GM21381 (cell line): ENCODE results near the gene PLK1.
A peak's percentile ranks its signal among the peaks of the same experiment; 100 is the strongest.
"Not testable (repeated sequence)": the region's sequence is repeated elsewhere in the genome, so short reads cannot be mapped to it uniquely, and the experiment has no call there.

Source experiments
- ATAC-seq: cut with Tn5 transposase; IDR thresholded peaks from one replicate; pipeline ENCODE4 v1.9.1; 2021; ENCODE audit warnings: mild to moderate bottlenecking, moderate library complexity; ENCODE audit not compliant: unreplicated experiment

Gene PLK1

DNA sequence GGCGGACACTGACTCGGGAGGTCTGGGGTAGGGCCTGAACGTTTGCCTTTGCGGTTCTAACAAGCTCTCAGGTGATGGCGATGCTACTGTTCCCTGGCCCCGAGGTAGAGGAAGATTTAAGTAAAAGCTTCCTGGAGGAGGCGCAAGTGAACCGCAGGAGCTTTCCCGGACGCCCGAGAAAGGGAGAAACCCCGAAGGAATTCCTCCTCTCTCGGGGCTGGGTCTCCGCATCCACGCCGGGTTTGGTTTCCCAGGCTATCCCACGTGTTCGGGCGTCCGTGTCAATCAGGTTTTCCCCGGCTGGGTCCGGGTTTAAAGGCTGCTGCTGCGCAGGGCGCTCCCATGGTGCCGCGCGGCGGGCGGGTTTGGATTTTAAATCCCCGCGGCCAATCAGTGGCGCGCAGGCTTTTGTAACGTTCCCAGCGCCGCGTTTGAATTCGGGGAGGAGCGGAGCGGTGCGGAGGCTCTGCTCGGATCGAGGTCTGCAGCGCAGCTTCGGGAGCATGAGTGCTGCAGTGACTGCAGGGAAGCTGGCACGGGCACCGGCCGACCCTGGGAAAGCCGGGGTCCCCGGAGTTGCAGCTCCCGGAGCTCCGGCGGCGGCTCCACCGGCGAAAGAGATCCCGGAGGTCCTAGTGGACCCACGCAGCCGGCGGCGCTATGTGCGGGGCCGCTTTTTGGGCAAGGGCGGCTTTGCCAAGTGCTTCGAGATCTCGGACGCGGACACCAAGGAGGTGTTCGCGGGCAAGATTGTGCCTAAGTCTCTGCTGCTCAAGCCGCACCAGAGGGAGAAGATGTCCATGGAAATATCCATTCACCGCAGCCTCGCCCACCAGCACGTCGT lies at the start of gene PLK1:
Gene PLK1 (plus strand): TSS at position 460 of the 844 bp plus-strand sequence. CDS start 44 bp downstream, at position 504.
- ATAC-seq: peak; percentile 89

- ATAC-seq: no peak
Measured at GRCh38 chr16:23629516-23629915, 49.2 kb upstream of the PLK1 start.

DNA sequence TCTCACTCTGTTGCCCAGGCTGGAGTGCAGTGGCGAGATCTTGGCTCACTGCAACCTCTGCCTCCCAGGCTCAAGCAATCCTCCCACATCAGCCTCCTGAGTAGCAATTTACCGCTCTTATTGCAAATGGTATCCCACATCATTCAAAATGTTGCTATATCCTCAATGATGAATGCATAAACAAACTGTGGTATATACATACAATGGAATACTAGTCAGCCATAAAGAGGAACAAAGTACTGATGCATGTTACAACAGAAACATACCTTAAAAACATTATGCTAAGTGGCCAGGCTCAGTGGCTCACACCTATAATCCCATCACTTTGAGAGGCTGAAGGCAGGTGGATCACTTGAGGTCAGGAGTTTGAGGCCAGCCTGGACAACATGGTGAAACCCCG lies 46.8 kb upstream of the PLK1 start:
- not testable (repeated sequence) for ATAC-seq

- no peak for ATAC-seq
Measured at GRCh38 chr16:23634461-23635036, 44.1 kb upstream of the PLK1 start.

DNA sequence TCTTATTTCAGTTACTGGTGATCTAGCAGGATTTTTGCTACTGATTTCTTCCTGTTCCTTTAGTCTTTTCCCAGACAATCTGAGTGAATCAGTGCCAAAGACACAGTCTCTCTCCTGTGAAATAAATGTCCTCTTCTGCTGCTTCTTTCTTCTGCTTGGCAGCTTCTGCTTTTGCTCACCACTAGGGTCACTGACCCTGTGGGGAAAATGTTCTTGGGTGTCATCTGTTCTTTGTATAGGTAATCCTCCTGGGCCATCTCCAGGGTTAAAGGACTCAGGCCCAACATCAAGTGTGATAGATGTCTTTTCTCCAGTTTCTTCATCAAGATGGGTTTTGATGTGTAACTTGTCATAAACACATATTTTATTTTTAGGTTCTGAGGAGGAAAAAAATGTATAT lies 42.7 kb upstream of the PLK1 start:
- ATAC-seq: no peak

GRCh38 chr16:23640615-23640930 lies 38.1 kb upstream of the PLK1 start:
- ATAC-seq: no peak

GRCh38 chr16:23640931-23641765 lies 37.5 kb upstream of the PLK1 start, which contains the start of the genes DCTN5 and PALB2:
TSS of gene DCTN5 (plus strand) at chr16:23641466. CDS start at chr16:23641543, 77 bp downstream.
TSS of gene PALB2 (minus strand) at chr16:23641310. CDS start at chr16:23641157, 153 bp downstream.
- ATAC-seq: peak; percentile 93

GRCh38 chr16:23642246-23642774 lies 36.4 kb upstream of the PLK1 start:
- ATAC-seq: no peak

- ATAC-seq: no peak
Measured at GRCh38 chr16:23650674-23651416, 27.8 kb upstream of the PLK1 start.

DNA sequence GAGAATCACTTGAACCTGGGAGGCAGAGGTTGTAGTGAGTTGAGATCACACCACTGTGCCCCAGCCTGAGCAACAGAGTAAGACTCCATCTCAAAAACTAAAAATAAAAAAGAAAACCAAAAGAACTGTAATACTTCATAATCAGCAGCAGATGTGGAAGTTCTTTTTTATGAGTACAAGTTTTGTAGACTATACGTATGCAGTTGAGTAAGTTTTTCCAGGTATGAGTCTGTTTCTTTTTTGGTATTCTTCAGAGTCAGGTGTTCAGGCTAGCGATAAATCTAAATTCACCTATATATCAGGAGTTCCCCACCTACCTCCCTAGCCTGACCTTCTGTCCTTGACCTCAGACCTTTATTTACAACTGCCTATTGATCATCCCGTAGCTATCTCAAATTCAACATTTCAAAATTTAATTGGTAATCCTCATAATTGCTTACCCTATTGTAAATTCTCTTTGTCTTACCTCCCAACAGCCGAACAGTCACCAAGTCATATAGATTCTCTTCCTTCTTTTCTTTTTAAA lies 26.7 kb upstream of the PLK1 start:
- peak; percentile 73 for ATAC-seq

DNA sequence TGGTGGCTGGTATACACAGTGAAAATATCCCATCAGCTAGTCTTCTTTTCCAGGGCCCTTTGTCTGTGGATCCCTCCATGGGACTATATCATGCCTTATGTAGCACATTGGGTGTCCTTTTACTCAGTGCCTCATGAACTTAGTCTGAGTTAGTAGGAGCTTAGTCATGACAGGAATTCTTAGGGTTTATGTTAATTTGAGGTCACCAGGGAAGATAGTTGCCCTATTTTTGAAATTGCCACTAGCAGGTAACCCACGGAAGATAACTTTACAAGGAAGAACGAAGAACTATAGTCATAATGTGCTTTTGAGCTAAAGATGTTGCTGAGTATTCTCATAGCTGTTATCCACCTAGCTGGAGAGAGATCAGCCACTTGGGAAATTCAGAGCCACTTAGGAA lies 14.8 kb upstream of the PLK1 start:
- ATAC-seq: no peak

DNA sequence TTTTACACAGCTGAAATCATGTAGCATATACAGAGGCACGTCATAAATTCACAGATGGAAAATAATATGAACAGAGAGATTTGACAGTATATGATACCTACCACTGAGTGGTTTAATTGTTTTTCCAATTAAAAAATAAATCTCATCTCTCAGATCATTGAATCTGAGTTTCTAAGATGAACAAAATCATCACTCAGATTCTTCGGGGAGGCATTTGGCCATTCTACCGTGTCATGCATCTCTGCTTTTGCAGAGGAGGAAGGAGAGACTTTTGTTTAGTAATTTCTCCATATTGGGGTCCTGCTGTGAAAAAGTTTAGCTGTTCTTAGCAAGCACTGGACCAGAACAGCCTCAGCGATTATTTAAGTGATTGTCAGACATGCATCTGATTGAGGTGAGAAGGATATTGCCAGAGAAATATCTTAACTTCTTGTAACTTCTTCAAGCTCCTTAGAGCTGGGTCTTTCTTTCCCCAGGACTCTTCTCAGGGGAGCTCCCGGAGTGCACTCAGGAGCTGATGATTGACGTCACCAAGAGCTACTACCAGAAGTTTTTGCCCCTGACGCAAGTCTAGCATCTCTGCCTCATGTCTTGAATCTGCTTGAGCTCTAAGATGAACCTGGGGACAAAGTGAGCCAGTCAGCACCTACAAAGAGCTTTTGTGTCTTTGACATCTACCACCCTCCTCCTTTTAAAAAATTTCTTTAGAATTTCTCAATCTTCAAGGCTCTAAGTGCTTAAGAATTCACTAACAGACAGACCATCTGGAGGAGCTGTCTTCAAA lies 11.9 kb upstream of the PLK1 start:
- no peak for ATAC-seq

DNA sequence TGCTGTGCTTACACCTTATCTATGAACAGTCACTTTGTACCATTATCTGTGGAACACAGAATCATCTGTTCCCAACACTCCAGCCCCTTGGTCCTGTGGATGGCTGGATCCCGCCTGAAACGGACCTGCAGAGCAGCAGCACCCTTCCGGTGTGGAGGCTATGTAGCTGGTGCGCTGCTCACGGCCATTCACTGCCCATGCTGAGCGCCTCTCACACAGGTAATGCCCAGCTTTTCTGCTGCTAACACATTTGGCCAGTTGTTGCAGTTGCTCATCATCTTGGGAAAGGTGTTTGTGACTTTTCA lies 11.4 kb upstream of the PLK1 start:
- no peak for ATAC-seq

GRCh38 chr16:23668225-23668624 lies 10.5 kb upstream of the PLK1 start:
- ATAC-seq: no peak

DNA sequence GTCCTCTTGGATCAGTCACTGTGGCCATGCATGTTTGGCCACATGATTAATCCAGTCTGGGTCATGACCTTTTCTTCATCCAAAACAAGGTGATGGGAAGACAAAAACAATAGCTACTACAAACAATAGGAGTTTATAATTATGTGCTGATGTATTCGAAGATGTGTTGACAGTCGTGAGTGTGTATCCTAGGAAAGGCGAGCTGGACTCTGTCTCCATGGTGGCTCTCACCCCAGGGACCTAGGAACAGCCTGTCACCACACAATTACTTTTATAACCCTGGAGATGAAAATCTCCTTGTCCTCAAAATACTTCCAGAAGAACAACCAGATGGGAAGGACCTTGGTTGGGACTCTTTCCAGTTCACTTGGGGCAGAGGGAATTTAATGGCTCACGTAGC lies 9.8 kb upstream of the PLK1 start:
- no peak for ATAC-seq

- ATAC-seq: peak; percentile 94
Measured at GRCh38 chr16:23670137-23670776, 8.4 kb upstream of the PLK1 start.

- no peak for ATAC-seq
Measured at GRCh38 chr16:23673971-23674614, 4.6 kb upstream of the PLK1 start.

GRCh38 chr16:23676924-23677480 lies 1.7 kb upstream of the PLK1 start:
- ATAC-seq: no peak
